ENCODE results near the gene NECAB2.
A peak's percentile ranks its signal among the peaks of the same experiment; 100 is the strongest.

Gene NECAB2

GRCh38 chr16:83951544-83951943, 16.5 kb upstream of the NECAB2 start:
- TF ChIP-seq CTCF (IDR thresholded peaks at IDR 0.05; ENCODE audit: borderline replicate concordance, control extremely low read depth, extremely low read depth, insufficient read depth, missing control alignments), result no peak
- in situ Hi-C loops (cut with MboI; ENCODE audit: low sequenced_read_pairs, unreplicated experiment), result loop anchor here (25.0 kb wide), 2 partner anchors 111 to 536 kb away; no protein-coding TSS in a partner anchor
- DNase-seq (ENCODE audit: low spot score), result no peak

GRCh38 chr16:83952587-83952939, 15.5 kb upstream of the NECAB2 start:
- in situ Hi-C loops (cut with MboI; ENCODE audit: low sequenced_read_pairs, unreplicated experiment), result loop anchor here (25.0 kb wide), 2 partner anchors 110 to 535 kb away; no protein-coding TSS in a partner anchor
- no peak for TF ChIP-seq CTCF (IDR thresholded peaks at IDR 0.05; ENCODE audit: borderline replicate concordance, control extremely low read depth, extremely low read depth, insufficient read depth, missing control alignments)
- DNase-seq (ENCODE audit: low spot score), result no peak

GRCh38 chr16:83952940-83953795, 14.9 kb upstream of the NECAB2 start, which contains the start of gene OSGIN1:
Gene OSGIN1 (plus strand): TSS chr16:83953240. CDS start chr16:83957672, 4,432 bp downstream.
- TF ChIP-seq CTCF (IDR thresholded peaks at IDR 0.05; ENCODE audit: borderline replicate concordance, control extremely low read depth, extremely low read depth, insufficient read depth, missing control alignments), result no peak
- peak; percentile 91 for DNase-seq (ENCODE audit: low spot score)
- in situ Hi-C loops (cut with MboI; ENCODE audit: low sequenced_read_pairs, unreplicated experiment), result loop anchor here (25.0 kb wide), 2 partner anchors 109 to 534 kb away; no protein-coding TSS in a partner anchor

GRCh38 chr16:83953796-83954576, 14.1 kb upstream of the NECAB2 start:
- TF ChIP-seq CTCF (IDR thresholded peaks at IDR 0.05; ENCODE audit: borderline replicate concordance, control extremely low read depth, extremely low read depth, insufficient read depth, missing control alignments), result peak; percentile 44
- in situ Hi-C loops (cut with MboI; ENCODE audit: low sequenced_read_pairs, unreplicated experiment), result loop anchor here (25.0 kb wide), 2 partner anchors 108 to 533 kb away; no protein-coding TSS in a partner anchor
- peak; percentile 77 for DNase-seq (ENCODE audit: low spot score)

- no peak for TF ChIP-seq CTCF (IDR thresholded peaks at IDR 0.05; ENCODE audit: borderline replicate concordance, control extremely low read depth, extremely low read depth, insufficient read depth, missing control alignments)
- in situ Hi-C loops (cut with MboI; ENCODE audit: low sequenced_read_pairs, unreplicated experiment), result loop anchor here (25.0 kb wide), 2 partner anchors 108 to 533 kb away; no protein-coding TSS in a partner anchor
- no peak for DNase-seq (ENCODE audit: low spot score)
These were observed 13.4 kb upstream of the NECAB2 start for GRCh38 chr16:83954577-83955016.
